Measurements from ENCODE around the gene PLCL2.

The PLCL2 gene

GRCh38 chr3:16999161-16999560 is 114.4 kb downstream of the PLCL2 start:
- Histone ChIP-seq H3K27ac (ENCODE audit: low read depth, low read length) (no peak overlapping the region), H3K9ac (ENCODE audit: low read depth in 1 of 2, low read length in 2 of 2) (no peak overlapping the region), H3K36me3 (ENCODE audit: control insufficient read depth in 1 of 2, insufficient read depth in 2 of 2, low read length in 2 of 2) (no peaks in the 10 kb centered on the region), H3K4me3 (ENCODE audit: low read depth in 1 of 2, low read length in 2 of 2) (no peak overlapping the region), H3K9me3 (ENCODE audit: control insufficient read depth in 1 of 2, low read length in 2 of 2) (no peaks in the 10 kb centered on the region), H3K4me1 (ENCODE audit: control insufficient read depth in 1 of 2, insufficient read depth in 2 of 2, low read length in 2 of 2) (peaks cover 3 to 6% of the 10 kb centered on the region in 2 donors), H3K27me3 (ENCODE audit: control insufficient read depth in 1 of 2, insufficient read depth in 2 of 2, low read length in 2 of 2) (no peaks in the 10 kb centered on the region)

GRCh38 chr3:16999871-17000270 is 115.1 kb downstream of the PLCL2 start:
- no peak overlapping the region for H3K27ac ChIP-seq (ENCODE audit: low read depth, low read length)
- H3K9ac ChIP-seq (ENCODE audit: low read depth in 1 of 2, low read length in 2 of 2) = no peak overlapping the region
- H3K4me3 ChIP-seq (ENCODE audit: low read depth in 1 of 2, low read length in 2 of 2) = no peak overlapping the region
- peaks cover 3 to 6% of the 10 kb centered on the region in 2 donors for H3K4me1 ChIP-seq (ENCODE audit: control insufficient read depth in 1 of 2, insufficient read depth in 2 of 2, low read length in 2 of 2)
- no peaks in the 10 kb centered on the region for H3K27me3 ChIP-seq (ENCODE audit: control insufficient read depth in 1 of 2, insufficient read depth in 2 of 2, low read length in 2 of 2)
- no peaks in the 10 kb centered on the region for H3K36me3 ChIP-seq (ENCODE audit: control insufficient read depth in 1 of 2, insufficient read depth in 2 of 2, low read length in 2 of 2)
- H3K9me3 ChIP-seq (ENCODE audit: control insufficient read depth in 1 of 2, low read length in 2 of 2) = no peaks in the 10 kb centered on the region

GRCh38 chr3:17003457-17003856 is 118.7 kb downstream of the PLCL2 start:
- Histone ChIP-seq H3K27ac (ENCODE audit: low read depth, low read length) (no peak overlapping the region), H3K9me3 (ENCODE audit: control insufficient read depth in 1 of 2, low read length in 2 of 2) (no peaks in the 10 kb centered on the region), H3K4me1 (ENCODE audit: control insufficient read depth in 1 of 2, insufficient read depth in 2 of 2, low read length in 2 of 2) (no peaks in the 10 kb centered on the region), H3K4me3 (ENCODE audit: low read depth in 1 of 2, low read length in 2 of 2) (no peak overlapping the region), H3K36me3 (ENCODE audit: control insufficient read depth in 1 of 2, insufficient read depth in 2 of 2, low read length in 2 of 2) (no peaks in the 10 kb centered on the region), H3K9ac (ENCODE audit: low read depth in 1 of 2, low read length in 2 of 2) (no peak overlapping the region), H3K27me3 (ENCODE audit: control insufficient read depth in 1 of 2, insufficient read depth in 2 of 2, low read length in 2 of 2) (no peaks in the 10 kb centered on the region)

- H3K9me3 ChIP-seq (ENCODE audit: control insufficient read depth in 1 of 2, low read length in 2 of 2) = no peaks in the 10 kb centered on the region
- H3K4me3 ChIP-seq (ENCODE audit: low read depth in 1 of 2, low read length in 2 of 2) = no peak overlapping the region
- H3K4me1 ChIP-seq (ENCODE audit: control insufficient read depth in 1 of 2, insufficient read depth in 2 of 2, low read length in 2 of 2) = peaks cover 0 to 7% of the 10 kb centered on the region in 2 donors
- peaks cover 1 to 6% of the 10 kb centered on the region in 2 donors for H3K36me3 ChIP-seq (ENCODE audit: control insufficient read depth in 1 of 2, insufficient read depth in 2 of 2, low read length in 2 of 2)
- H3K27ac ChIP-seq (ENCODE audit: low read depth, low read length) = no peak overlapping the region
- H3K27me3 ChIP-seq (ENCODE audit: control insufficient read depth in 1 of 2, insufficient read depth in 2 of 2, low read length in 2 of 2) = no peaks in the 10 kb centered on the region
- H3K9ac ChIP-seq (ENCODE audit: low read depth in 1 of 2, low read length in 2 of 2) = no peak overlapping the region
Observed at GRCh38 chr3:17006132-17006852, 121.5 kb downstream of the PLCL2 start.

- no peak overlapping the region for H3K4me3 ChIP-seq (ENCODE audit: low read depth in 1 of 2, low read length in 2 of 2)
- no peak overlapping the region for H3K27ac ChIP-seq (ENCODE audit: low read depth, low read length)
- peaks cover 6% of the 10 kb centered on the region in 2 donors for H3K36me3 ChIP-seq (ENCODE audit: control insufficient read depth in 1 of 2, insufficient read depth in 2 of 2, low read length in 2 of 2)
- peaks cover 6 to 13% of the 10 kb centered on the region in 2 donors for H3K4me1 ChIP-seq (ENCODE audit: control insufficient read depth in 1 of 2, insufficient read depth in 2 of 2, low read length in 2 of 2)
- no peaks in the 10 kb centered on the region for H3K27me3 ChIP-seq (ENCODE audit: control insufficient read depth in 1 of 2, insufficient read depth in 2 of 2, low read length in 2 of 2)
- H3K9ac ChIP-seq (ENCODE audit: low read depth in 1 of 2, low read length in 2 of 2) = no peak overlapping the region
- H3K9me3 ChIP-seq (ENCODE audit: control insufficient read depth in 1 of 2, low read length in 2 of 2) = no peaks in the 10 kb centered on the region
Observed at GRCh38 chr3:17007284-17007683, 122.5 kb downstream of the PLCL2 start.

- Histone ChIP-seq H3K36me3 (ENCODE audit: control insufficient read depth in 1 of 2, insufficient read depth in 2 of 2, low read length in 2 of 2) (peaks cover 6% of the 10 kb centered on the region in 2 donors), H3K9me3 (ENCODE audit: control insufficient read depth in 1 of 2, low read length in 2 of 2) (no peaks in the 10 kb centered on the region), H3K27me3 (ENCODE audit: control insufficient read depth in 1 of 2, insufficient read depth in 2 of 2, low read length in 2 of 2) (no peaks in the 10 kb centered on the region), H3K4me3 (ENCODE audit: low read depth in 1 of 2, low read length in 2 of 2) (no peak overlapping the region), H3K27ac (ENCODE audit: low read depth, low read length) (no peak overlapping the region), H3K9ac (ENCODE audit: low read depth in 1 of 2, low read length in 2 of 2) (no peak overlapping the region), H3K4me1 (ENCODE audit: control insufficient read depth in 1 of 2, insufficient read depth in 2 of 2, low read length in 2 of 2) (peaks cover 25 to 31% of the 10 kb centered on the region in 2 donors)
Observed at GRCh38 chr3:17009826-17010225, 125.1 kb downstream of the PLCL2 start.

GRCh38 chr3:17011728-17012338 is 127.1 kb downstream of the PLCL2 start:
- Histone ChIP-seq H3K4me3 (ENCODE audit: low read depth in 1 of 2, low read length in 2 of 2) (no peak overlapping the region), H3K27me3 (ENCODE audit: control insufficient read depth in 1 of 2, insufficient read depth in 2 of 2, low read length in 2 of 2) (no peaks in the 10 kb centered on the region), H3K27ac (ENCODE audit: low read depth, low read length) (no peak overlapping the region), H3K9me3 (ENCODE audit: control insufficient read depth in 1 of 2, low read length in 2 of 2) (no peaks in the 10 kb centered on the region), H3K4me1 (ENCODE audit: control insufficient read depth in 1 of 2, insufficient read depth in 2 of 2, low read length in 2 of 2) (peaks cover 25 to 36% of the 10 kb centered on the region in 2 donors), H3K36me3 (ENCODE audit: control insufficient read depth in 1 of 2, insufficient read depth in 2 of 2, low read length in 2 of 2) (peaks cover 6 to 10% of the 10 kb centered on the region in 2 donors), H3K9ac (ENCODE audit: low read depth in 1 of 2, low read length in 2 of 2) (no peak overlapping the region)

GRCh38 chr3:17013050-17013449 is 128.3 kb downstream of the PLCL2 start:
- Histone ChIP-seq H3K27ac (ENCODE audit: low read depth, low read length) (no peak overlapping the region), H3K36me3 (ENCODE audit: control insufficient read depth in 1 of 2, insufficient read depth in 2 of 2, low read length in 2 of 2) (peaks cover 6 to 10% of the 10 kb centered on the region in 2 donors), H3K9me3 (ENCODE audit: control insufficient read depth in 1 of 2, low read length in 2 of 2) (no peaks in the 10 kb centered on the region), H3K4me1 (ENCODE audit: control insufficient read depth in 1 of 2, insufficient read depth in 2 of 2, low read length in 2 of 2) (peaks cover 25 to 36% of the 10 kb centered on the region in 2 donors), H3K27me3 (ENCODE audit: control insufficient read depth in 1 of 2, insufficient read depth in 2 of 2, low read length in 2 of 2) (no peaks in the 10 kb centered on the region), H3K9ac (ENCODE audit: low read depth in 1 of 2, low read length in 2 of 2) (no peak overlapping the region), H3K4me3 (ENCODE audit: low read depth in 1 of 2, low read length in 2 of 2) (no peak overlapping the region)

GRCh38 chr3:17013571-17013970 is 128.8 kb downstream of the PLCL2 start:
- H3K4me3 ChIP-seq (ENCODE audit: low read depth in 1 of 2, low read length in 2 of 2) = peak overlapping the region in 1 of 2 donors; percentile 65
- peaks cover 25 to 36% of the 10 kb centered on the region in 2 donors for H3K4me1 ChIP-seq (ENCODE audit: control insufficient read depth in 1 of 2, insufficient read depth in 2 of 2, low read length in 2 of 2)
- no peaks in the 10 kb centered on the region for H3K9me3 ChIP-seq (ENCODE audit: control insufficient read depth in 1 of 2, low read length in 2 of 2)

GRCh38 chr3:17014284-17014683 is 129.5 kb downstream of the PLCL2 start:
- H3K4me3 ChIP-seq (ENCODE audit: low read depth in 1 of 2, low read length in 2 of 2) = peak overlapping the region; percentile 51 to 65
- H3K27ac ChIP-seq (ENCODE audit: low read depth, low read length) = no peak overlapping the region
- peak overlapping the region in 1 of 2 donors; percentile 24 for H3K9ac ChIP-seq (ENCODE audit: low read depth in 1 of 2, low read length in 2 of 2)
- no peaks in the 10 kb centered on the region for H3K9me3 ChIP-seq (ENCODE audit: control insufficient read depth in 1 of 2, low read length in 2 of 2)
- peaks cover 6 to 10% of the 10 kb centered on the region in 2 donors for H3K36me3 ChIP-seq (ENCODE audit: control insufficient read depth in 1 of 2, insufficient read depth in 2 of 2, low read length in 2 of 2)
- no peaks in the 10 kb centered on the region for H3K27me3 ChIP-seq (ENCODE audit: control insufficient read depth in 1 of 2, insufficient read depth in 2 of 2, low read length in 2 of 2)
- peaks cover 25 to 36% of the 10 kb centered on the region in 2 donors for H3K4me1 ChIP-seq (ENCODE audit: control insufficient read depth in 1 of 2, insufficient read depth in 2 of 2, low read length in 2 of 2)

More at GRCh38 chr3:17013571-17013970, 128.8 kb downstream of the PLCL2 start:
- H3K27me3 ChIP-seq (ENCODE audit: control insufficient read depth in 1 of 2, insufficient read depth in 2 of 2, low read length in 2 of 2) = no peaks in the 10 kb centered on the region
- H3K36me3 ChIP-seq (ENCODE audit: control insufficient read depth in 1 of 2, insufficient read depth in 2 of 2, low read length in 2 of 2) = peaks cover 6 to 10% of the 10 kb centered on the region in 2 donors
- no peak overlapping the region for H3K9ac ChIP-seq (ENCODE audit: low read depth in 1 of 2, low read length in 2 of 2)
- H3K27ac ChIP-seq (ENCODE audit: low read depth, low read length) = no peak overlapping the region
